Measurements from ENCODE around the gene ZNRF3.

DNA sequence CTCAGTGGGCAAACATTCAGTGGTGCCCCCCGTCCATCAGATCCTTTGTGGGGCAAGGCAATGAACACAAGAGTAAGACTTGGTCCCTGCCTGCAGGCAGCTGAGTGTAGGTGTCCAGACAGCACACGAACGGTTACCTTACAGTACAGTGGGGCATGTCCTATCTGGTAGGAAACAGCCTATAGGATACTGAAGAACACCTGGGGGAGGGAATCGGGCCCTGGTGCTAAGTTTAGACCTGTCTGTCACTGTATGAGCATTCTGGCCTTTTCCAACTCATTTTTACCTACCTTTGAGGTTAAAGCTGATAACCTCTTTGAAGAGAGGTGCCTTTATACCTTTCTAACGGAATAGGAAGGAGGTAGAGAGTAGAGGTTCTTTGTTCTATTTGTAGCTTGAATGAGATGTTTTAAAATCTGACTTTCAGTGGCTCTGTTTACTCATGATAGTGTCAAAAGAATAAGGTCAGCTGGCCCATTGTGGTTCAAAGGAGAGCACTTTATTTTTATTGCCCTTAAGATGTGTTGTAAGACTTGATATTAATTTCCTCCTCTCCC, 8.9 kb downstream of the ZNRF3 start:
- no peak for TF ChIP-seq CTCF (IDR thresholded peaks at IDR 0.05)
- TF ChIP-seq POLR2A (IDR thresholded peaks at IDR 0.05) = no peak
